GM18858 (cell line): ENCODE results near the gene KCNN2.

Experiments
- ATAC-seq: cut with Tn5 transposase; IDR thresholded peaks from one replicate; pipeline ENCODE4 v1.9.1; 2021; ENCODE audit not compliant: unreplicated experiment

Gene KCNN2

DNA sequence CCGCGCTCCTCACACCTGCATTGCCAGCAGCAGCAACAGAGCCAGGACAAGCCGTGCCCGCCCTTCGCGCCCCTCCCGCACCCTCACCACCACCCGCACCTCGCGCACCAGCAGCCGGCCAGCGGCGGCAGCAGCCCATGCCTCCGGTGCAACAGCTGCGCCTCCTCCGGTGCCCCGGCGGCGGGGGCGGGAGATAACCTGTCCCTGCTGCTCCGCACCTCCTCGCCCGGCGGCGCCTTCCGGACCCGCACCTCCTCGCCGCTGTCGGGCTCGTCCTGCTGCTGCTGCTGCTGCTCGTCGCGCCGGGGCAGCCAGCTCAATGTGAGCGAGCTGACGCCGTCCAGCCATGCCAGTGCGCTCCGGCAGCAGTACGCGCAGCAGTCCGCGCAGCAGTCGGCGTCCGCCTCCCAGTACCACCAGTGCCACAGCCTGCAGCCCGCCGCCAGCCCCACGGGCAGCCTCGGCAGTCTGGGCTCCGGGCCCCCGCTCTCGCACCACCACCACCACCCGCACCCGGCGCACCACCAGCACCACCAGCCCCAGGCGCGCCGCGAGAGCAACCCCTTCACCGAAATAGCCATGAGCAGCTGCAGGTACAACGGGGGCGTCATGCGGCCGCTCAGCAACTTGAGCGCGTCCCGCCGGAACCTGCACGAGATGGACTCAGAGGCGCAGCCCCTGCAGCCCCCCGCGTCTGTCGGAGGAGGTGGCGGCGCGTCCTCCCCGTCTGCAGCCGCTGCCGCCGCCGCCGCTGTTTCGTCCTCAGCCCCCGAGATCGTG, 517 bp downstream of the KCNN2 start:
- ATAC-seq: peak; percentile 11

DNA sequence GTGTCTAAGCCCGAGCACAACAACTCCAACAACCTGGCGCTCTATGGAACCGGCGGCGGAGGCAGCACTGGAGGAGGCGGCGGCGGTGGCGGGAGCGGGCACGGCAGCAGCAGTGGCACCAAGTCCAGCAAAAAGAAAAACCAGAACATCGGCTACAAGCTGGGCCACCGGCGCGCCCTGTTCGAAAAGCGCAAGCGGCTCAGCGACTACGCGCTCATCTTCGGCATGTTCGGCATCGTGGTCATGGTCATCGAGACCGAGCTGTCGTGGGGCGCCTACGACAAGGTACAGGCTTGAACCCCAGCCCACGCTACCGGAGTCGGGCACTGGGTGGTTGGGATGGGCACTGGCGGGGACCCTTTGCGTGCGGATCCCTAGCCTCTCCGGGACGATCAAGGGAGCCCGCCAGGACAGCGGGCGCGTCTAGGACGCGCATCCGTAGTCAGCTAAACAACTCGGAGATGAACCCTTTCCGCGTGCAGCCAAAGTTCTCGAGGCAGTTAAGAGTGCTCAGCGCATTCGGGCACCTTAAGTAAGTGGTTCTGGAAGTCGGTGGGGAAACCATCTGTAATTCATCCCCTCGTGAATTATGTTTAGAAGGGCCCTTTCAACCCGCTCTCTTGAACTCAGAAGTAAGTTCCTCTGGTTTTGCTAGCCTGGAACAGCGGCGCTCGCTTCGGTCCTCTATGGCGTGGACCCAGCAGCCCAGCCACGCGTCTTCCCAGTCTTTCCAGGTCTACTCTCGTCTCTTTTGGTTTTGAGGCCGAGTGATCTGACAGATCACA, 1.3 kb downstream of the KCNN2 start:
- ATAC-seq: no peak

DNA sequence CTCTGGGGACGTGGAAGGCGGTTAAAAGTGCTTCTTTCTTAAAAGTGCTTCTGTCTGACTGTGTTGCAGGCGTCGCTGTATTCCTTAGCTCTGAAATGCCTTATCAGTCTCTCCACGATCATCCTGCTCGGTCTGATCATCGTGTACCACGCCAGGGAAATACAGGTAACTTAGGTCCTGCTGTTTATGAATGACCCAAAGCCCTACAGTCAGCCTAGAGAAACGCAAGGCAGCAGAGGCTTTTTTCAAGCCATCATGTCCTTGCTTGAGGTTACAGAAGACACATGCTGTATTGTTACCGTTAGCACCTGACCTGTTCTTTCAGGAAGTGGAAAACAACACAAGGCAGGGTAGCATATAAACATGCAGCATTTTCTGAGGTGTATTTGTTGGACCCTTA, 2.0 kb downstream of the KCNN2 start:
- no peak for ATAC-seq

DNA sequence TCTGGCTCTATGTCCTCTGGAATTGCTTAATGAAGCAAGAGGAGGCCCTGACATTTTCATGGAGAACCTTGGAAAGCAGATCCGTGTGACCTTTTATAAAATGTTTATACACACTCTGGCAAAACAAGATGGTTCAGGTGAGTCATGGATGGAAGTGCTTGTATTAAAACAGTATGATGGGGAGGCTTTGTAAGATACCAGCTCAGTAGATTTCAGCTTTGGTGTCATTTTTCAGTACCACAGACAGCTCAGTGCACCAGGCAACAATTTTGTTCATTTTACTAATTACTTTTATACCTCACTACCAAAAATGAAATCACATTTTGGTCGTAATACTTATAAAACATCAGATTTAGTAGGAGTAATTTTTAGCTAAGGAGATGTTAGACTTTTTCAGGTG, 5.2 kb downstream of the KCNN2 start:
- no peak for ATAC-seq

DNA sequence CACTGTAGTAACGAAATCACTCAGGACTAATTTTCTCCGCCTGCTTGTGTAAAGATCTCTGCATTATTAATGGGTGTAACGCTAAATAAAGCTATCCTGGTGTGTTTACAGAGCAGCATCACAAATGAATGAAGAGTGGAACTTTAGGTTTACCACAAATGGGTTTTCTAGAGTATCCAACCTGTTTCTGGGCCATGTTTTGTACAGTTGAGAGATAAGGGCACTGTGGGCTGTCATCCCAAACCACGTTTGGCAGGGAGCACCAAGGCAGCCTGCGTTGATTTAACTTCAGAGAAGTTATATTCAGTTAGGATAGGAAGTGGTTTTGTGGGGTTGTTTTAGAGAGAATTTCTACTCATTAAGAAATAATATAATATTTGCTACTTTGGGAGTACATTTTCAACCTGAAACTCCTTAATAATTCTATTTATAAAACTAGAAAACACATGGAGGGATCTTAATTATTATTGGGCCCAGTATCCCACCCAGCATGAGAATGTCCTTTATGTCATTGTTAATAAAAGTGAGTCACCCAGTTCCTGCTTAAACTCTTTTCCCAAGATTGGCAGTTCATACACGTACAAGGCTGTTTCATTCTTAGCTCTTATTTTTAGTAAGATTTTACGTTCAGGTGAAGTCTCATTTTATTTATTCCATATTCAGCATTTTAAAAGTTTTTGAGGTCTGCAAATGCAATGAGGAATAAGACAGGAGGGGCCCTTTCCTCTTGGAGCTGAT, 8.0 kb downstream of the KCNN2 start:
- ATAC-seq: no peak

DNA sequence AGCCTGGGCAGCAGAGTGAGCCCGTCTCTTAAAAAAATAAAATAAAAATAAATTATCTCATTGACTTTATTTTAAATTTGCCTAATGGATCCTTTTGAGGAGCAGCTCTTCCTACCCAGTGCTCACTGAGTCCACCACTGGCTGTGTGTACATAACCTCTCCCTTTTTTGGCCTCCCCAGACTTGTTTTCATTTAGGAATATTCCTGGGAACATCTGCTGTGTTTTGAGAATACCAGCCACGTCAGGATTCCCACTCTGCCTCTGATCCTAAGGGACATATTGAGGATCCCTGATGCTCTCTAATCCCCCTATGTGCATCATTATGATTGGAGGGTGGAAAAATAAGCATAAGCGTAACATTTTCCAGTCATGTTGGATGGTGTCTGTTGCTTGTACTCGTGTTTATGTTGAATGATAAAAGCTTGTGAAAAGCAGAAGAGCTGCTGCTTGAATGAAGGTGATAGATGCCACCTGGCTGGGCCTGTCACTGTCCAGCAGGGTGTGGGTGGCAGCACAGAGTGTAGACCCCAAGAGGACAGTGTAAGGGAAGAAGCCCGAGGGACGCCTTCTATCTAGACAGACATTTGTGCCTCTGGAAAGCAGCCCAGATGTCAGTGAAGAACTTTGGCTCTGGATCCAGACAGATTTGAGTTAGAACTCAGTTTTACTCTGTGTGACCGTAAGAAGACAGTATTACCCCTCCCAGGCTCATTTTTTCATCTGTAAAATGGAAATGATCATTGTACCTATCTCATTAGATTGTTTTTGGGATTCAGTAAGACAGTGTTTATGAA, 15.4 kb downstream of the KCNN2 start:
- ATAC-seq: no peak

DNA sequence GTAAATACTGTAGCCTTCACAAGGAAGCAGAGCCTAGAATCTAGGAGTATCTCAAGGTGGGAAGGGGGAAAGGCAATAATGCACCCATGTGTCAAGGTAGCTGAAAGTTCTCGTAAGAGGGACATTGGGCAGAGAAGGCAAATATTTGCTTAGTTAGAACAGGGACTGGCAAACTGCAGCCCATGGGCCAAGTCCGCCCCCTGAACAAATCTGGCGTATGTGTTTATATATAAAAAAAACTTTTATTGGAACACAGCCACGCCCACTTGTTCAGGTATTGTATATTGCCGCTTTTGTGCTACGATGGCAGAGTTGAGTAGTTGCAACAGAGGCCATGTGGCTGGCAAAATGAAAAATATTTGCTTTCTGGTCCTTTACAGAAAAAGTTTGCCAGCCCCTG, 16.1 kb downstream of the KCNN2 start:
- no peak for ATAC-seq

DNA sequence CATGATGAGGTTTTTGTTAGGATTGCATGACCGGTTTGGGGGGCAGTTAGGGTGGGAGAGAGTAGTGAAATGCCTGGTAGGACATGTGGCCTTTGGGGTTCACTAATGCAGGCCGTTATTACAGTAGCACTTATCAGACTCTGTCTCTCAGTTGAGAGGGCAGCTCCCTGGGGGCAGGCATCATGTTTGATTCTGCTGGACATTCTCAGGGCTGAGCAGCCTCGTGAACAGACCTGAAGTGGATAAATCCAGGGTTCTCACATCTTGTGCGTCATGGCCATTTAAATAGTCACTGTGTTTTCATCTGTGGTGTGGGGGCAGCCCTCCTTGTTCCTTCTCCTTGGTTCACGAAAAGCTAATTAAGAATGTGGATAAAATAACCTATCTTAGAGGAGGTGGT, 18.9 kb downstream of the KCNN2 start:
- ATAC-seq: no peak

DNA sequence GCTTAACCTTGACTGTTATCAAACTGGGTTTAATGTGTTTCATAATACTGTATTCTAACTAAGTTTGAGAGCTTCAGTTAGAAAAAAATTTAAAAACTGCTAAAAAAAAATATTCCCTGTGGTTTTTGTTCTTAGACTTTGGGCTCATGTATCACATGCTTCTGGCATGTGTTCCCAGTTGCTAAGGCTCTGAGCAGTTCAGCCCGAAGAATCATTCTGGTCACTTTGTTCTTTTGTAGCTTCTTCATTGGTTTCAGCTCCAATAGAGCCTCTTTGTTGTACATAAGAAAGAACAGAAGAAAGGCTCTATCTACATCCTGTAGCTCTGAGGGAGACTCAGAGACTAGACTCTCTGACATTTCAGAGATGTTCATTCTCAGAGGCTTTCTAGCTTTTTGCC, 25.6 kb downstream of the KCNN2 start:
- no peak for ATAC-seq

DNA sequence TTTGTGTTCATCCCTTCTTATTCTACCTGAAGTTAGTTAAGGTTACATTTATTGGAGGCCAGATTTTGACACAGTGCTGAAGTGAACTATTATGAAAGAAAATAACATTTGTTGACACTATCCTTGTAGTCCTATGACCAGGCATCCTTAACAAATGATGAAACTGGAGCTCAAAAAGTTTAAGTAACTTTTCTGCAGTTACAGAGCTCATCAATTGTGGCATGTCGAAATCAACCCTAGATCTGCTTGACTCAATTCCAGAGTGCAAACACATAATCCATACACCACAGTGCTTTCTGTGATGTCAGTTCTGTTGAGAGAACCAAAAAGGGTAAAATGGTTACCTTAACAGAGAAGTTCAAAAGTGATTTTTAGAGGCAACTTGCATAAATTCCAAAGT, 28.6 kb downstream of the KCNN2 start:
- ATAC-seq: no peak

DNA sequence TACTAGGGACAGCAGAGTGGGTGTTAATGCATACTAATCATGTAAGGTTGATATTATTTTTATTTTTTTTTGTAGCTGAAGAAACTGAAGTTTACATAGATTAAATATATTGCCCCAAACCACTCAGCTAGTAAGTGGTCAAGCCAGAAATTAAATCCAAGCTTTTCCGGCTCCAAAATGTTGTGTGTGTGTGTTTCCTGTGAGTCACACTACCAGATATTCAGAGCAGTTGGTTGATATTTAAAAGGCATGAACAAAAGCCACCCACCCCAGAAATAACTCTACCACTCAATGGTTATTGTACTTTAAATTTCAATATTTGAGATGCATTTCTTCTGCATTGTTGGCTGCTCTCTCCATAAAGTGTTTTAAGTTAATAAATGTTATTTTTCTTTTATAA, 29.5 kb downstream of the KCNN2 start:
- ATAC-seq: no peak

DNA sequence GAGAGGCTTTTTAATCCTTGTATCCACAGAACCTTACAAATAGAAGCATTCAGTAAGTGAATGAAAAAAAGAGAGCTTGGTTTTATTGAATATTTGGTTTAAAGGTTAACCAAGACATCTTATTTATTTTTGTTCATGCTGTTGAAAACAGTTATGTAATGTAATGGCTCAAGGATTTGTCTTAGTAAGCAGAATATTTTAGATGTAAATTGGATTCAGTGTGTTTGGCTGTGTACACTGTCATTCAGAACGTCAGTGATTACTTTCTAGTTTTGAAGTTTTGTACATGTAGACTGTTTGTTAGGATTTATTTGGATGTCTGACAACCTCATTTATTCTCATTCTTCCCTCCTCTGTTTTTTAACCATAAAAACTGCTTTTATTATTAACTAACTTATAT, 31.3 kb downstream of the KCNN2 start:
- ATAC-seq: no peak

DNA sequence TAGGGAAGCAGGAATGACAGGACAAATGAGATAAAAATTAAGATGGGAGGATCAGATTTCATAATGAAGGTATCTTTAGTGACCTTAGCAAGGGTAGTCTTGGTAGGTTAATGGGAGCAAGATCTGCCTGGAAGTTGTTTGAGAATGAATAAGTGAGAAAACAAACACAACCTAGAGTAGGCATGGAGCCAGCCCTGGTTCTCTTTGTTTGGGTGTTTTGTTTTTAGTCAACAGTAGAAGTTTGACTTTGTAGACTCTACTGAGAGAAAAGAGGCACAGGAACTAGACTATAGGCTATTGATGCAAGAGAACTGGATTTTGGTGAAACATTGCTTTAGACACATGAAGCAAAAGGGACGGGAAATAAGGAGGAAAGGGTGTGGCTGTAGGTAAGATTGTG, 40.3 kb downstream of the KCNN2 start:
- no peak for ATAC-seq

DNA sequence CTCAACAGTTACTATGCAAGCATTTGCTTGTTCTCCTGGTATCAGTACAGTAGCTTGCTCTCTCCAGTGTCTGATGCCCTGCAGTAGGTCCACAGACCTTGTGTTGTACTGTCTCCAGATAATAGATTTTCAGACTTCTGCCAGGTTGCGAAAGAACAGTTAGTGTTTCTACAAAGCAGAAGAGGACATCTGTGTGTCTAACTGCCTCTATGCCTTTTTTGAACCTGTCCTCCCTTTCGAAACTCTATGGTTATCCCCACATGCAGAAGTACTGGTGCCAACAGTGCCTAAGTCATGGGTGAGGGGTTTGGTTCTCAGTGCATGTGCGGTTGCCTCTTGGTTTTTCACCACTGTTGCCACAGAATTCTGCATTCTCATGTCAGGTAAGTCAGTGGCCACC, 45.9 kb downstream of the KCNN2 start:
- no peak for ATAC-seq

DNA sequence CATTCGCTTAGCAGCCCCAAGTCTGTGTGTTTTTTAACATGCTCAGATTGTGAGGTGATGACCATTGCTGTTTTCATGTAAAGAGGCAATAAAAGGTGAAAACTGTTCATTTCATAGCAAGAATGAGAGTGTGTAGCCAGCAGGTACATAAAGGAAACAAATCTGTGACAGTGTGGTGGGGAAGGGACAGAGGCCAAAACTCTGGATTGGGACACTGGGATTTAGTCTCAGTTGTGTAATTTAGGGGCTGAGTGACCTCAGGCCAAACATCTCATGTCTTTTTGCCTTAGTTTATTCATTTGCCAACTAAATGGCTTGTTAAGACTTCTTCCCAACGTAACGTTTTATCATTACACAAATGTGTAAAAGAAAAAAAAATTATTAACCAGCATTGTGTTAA, 47.0 kb downstream of the KCNN2 start:
- ATAC-seq: no peak

DNA sequence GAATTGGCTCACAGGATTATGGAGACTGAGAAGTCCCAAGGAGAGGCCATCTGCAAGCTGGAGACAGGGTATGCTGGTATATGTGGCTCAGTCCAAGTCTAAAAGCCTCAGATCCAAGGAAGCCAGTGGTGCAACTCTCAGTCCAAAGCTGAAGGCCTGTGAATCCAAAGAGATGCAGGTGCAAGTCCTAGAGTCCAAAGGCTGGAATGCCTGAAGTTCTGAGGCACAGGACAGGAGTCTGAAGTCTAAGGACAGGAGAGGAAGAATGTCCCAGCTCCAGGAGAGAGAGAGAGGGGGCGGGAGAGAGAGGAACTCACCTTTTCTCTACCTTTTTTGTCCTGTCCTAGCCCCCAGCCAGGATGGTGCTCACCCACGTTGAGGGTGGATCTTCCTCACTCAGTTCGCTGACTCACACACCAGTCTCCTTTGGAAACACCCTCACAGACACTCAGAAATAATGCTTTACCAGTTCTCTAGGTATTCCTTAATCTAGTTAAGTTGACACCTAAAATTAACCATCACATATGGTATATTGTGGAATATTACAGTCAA, 49.6 kb downstream of the KCNN2 start:
- ATAC-seq: no peak

DNA sequence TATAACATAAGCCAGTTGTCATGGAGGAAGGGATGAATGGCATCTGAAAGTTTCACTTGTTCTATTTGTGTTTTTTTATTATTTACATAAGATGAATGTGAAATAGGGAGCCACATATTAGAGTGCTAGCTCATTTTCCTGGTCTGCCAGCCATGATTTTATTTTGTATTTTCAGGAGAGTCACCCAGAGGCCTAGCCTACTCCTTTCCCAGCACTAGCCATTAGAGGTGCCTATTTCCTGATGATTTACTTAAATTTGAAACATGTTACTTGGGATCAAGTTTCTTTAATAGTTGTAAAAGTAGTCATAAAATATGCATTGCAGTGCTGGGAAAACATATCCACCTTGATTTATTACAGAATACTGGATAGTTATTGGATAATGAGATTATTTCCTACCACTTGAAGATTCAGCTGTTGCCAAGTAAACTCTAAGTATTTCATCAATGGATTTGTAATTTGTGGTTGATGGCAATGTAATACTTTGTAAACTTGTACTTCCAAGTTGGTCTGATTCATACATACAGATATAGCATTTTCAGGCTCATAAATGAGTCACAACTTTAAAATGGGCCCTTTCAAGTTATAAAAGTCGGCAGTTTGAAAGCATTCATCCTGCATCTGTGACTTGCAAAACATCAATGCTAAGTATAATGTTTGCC, 50.8 kb downstream of the KCNN2 start:
- ATAC-seq: no peak

DNA sequence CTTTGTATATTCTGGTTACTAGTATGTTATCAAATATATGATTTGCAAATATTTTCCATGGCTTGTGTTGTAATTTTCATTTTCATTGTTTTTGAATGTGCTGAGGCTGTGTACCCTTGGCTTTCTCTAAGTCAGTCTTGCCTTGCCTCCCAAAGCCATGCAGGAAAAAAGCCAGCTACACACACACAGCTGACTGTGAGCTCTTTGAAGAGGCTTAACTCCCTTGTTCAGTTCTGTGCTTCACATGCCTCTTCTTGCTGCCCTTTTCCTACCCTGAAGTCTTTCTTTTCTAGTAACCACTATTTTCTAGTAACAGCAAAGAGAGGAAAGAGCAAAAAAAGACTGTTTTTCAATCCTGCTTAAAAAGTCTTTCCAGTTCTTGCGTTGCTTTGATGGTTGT, 53.9 kb downstream of the KCNN2 start:
- no peak for ATAC-seq

DNA sequence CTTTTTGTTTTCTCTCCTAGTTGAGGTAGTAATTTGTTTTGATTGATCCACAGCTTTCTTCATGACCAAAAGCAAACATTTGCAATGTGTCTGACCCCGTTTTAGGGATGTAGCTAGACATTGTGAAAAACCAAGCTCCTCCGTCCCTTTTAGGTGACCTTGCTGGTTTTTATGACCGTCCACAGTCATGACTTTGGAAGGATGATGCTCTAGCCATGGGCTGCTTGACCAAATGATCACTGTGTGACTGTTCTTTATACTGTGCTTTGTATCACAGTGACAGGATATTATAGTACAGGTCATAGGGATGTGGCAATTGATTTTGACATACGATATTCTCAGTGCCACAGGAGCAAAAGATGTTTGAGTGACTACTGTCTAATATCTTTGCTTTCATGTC, 54.4 kb downstream of the KCNN2 start:
- ATAC-seq: no peak

DNA sequence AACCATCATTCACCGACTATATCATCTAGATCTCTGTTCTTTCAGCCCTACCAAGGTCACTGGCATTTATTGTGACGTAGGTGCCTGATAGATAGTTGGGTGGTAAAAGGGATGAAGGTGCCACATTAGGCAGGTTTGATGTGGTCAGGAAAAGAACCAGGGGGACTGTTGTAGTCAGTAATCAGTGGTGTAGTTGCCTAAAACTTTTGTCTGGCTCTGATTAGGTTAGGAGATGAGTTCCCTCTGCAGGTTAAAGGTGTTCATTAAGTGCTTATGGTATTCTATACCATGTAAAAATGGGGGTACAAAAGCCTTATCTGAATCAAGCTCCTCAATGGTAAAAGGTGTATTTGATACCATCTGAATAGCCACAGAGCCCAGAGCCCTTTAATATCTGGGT, 55.6 kb downstream of the KCNN2 start:
- ATAC-seq: no peak
